Motor neuron (in vitro differentiated cells): Measurements from ENCODE around the gene CTSS. TPM values are rescaled to one million over a fixed set of nuclear protein-coding genes. Genes with fewer than 3 reads are reported as not detected.

Source experiments
- ATAC-seq, 8 experiments: fragments of 200-7000 bp; cut with Tn5 transposase; replicated peaks in 6 of 8; 2 replicates each; pipeline ENCODE4 v1.8.0; 2021; ENCODE audit warnings: mild to moderate bottlenecking in 8 of 8, moderate library complexity in 8 of 8
- H3K27ac ChIP-seq, 2 donors: fragments of 250-450 bp; sonication (Bioruptor Pico); 2 replicates each; pipeline ENCODE4 v1.9.0; 2021; ENCODE audit warnings: antibody characterized with exemption in 2 of 2, mild to moderate bottlenecking in 2 of 2, moderate library complexity in 1 of 2
- H3K4me1 ChIP-seq, 2 donors: fragments of 250-450 bp; sonication (Bioruptor Pico); replicated peaks in 1 of 2; 2 replicates each; pipeline ENCODE4 v1.6.1; 2021; ENCODE audit warnings: antibody characterized with exemption in 2 of 2, mild to moderate bottlenecking in 2 of 2, moderate library complexity in 1 of 2
- H3K4me3 ChIP-seq, 5 donors: fragments of 250-450 bp; sonication (Bioruptor Pico); 2 replicates each; pipeline ENCODE4 v1.9.0; 2021; ENCODE audit warnings: antibody characterized with exemption in 5 of 5, mild to moderate bottlenecking in 5 of 5, moderate library complexity in 4 of 5
- WGBS, 10 experiments: fragments of 450-650 bp; shearing (Covaris generic); methylation state at CpG; one replicate each; pipeline ENCODE4 v1.0.0; 2022; 5-methylcytosine and 5-hydroxymethylcytosine counted together
- in situ Hi-C, 9 experiments: fragments of 400-800 bp; cut with MboI; loops; one replicate each; pipeline ENCODE4 v1.15.0; 2021; ENCODE audit warnings: low sequenced_read_pairs in 9 of 9, low pct_unique_long_range_greater_than_20kb in 2 of 9; ENCODE audit not compliant: unreplicated experiment in 9 of 9
- total RNA-seq, 8 experiments: library from RNA; unstranded; fragments of 300-600 nt; gene quantifications; 2 replicates each; pipeline versions ENCODE4 v1.2.3 to v1.2.4, GENCODE V29; 2022

CTSS gene
- total RNA-seq, 8 experiments from 2014 or later = 0.09 to 14.8 (median 1.1) TPM

DNA sequence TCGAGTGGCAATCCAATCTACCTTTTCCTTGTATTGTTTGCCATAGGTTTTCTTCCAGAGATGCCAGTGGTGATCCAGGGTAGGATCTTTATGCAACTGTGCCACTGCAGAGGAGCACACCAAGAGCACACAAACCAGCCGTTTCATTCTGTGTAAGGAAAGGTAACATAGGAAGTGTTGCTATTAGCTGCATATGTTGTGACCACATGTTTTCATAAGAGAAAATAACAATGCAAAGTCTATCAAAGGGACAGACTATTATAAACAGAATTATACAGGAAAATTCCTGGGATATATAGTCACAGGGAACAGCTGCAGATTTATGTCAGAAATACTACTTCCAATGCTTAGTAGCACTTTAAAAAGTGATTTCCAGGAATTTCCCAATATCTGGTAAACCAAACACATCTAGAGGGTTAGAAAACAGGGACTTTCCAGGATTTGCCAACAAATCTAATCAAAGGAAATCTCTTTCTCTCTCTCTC is 919 bp downstream of the CTSS start:
- 0 to 96% (median 75%) methylated on average over 1 to 2 of the region's 2 CpGs; no CpG with 5 or more reads in 2 of the 10 experiments for WGBS, 10 experiments
- Histone ChIP-seq H3K4me3 (no peak overlapping the region), H3K4me1 (no peaks in the 10 kb centered on the region), H3K27ac (no peak overlapping the region)
- ATAC-seq = peak in 3 of 8 experiments; percentile 68 to 83 (median 78)
- in situ Hi-C loops = no loop called here

- ATAC-seq = peak in 2 of 8 experiments; percentile 55 to 78
- in situ Hi-C loops = no loop called here
These were observed 2.6 kb downstream of the CTSS start for GRCh38 chr1:150763018-150763417.

GRCh38 chr1:150762552-150762951 is 3.0 kb downstream of the CTSS start:
- in situ Hi-C loops = no loop called here
- 90 to 100% (median 100%) methylated on average over 1 to 2 of the region's 2 CpGs; no CpG with 5 or more reads in 1 of the 10 experiments for WGBS, 10 experiments
- H3K4me1 ChIP-seq = no peaks in the 10 kb centered on the region
- no peak for ATAC-seq
- no peak overlapping the region for H3K27ac ChIP-seq
- H3K4me3 ChIP-seq = no peak overlapping the region

More at GRCh38 chr1:150763018-150763417, 2.6 kb downstream of the CTSS start:
- no peaks in the 10 kb centered on the region for H3K4me1 ChIP-seq
- H3K4me3 ChIP-seq = no peak overlapping the region
- WGBS, 10 experiments = 53 to 100% (median 78%) methylated on average over 2 to 3 of the region's 3 CpGs
- no peak overlapping the region for H3K27ac ChIP-seq

DNA sequence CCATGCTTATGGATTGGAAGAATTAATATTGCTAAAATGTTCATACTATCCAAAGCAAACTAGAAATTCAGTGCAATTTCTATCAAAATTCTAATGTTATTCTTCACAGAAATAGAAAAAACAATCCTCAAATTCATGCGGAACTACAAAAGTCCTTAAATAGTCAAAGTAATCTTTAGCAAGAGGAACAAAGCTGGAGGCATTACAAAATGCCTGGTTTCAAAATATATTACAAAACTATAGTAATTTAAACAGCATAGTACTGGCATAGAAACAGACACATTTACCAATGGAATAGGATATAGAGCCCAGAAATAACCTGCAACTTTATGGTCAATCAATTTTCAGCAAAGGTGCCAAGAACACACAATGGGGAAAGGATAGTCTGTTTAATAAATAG is 3.8 kb downstream of the CTSS start:
- WGBS, 10 experiments = 83 to 100% (median 90%) methylated on average over 1 of the region's 1 CpG
- Histone ChIP-seq H3K4me1 (no peaks in the 10 kb centered on the region), H3K4me3 (no peak overlapping the region), H3K27ac (no peak overlapping the region)
- in situ Hi-C loops = no loop called here
- no peak for ATAC-seq

GRCh38 chr1:150760013-150760412 is 5.6 kb downstream of the CTSS start:
- 50 to 100% (median 84%) methylated on average over 1 to 3 of the region's 3 CpGs; no CpG with 5 or more reads in 1 of the 10 experiments for WGBS, 10 experiments
- no peak overlapping the region for H3K4me3 ChIP-seq
- H3K27ac ChIP-seq = no peak overlapping the region
- no peaks in the 10 kb centered on the region for H3K4me1 ChIP-seq
- ATAC-seq = no peak
- in situ Hi-C loops = no loop called here

GRCh38 chr1:150753416-150753815 is 12.2 kb downstream of the CTSS start:
- Histone ChIP-seq H3K27ac (no peak overlapping the region), H3K4me1 (no peaks in the 10 kb centered on the region), H3K4me3 (no peak overlapping the region)
- in situ Hi-C loops = no loop called here
- WGBS, 10 experiments = 50 to 100% (median 67%) methylated on average over 1 to 2 of the region's 2 CpGs; no CpG with 5 or more reads in 3 of the 10 experiments
- no peak for ATAC-seq

DNA sequence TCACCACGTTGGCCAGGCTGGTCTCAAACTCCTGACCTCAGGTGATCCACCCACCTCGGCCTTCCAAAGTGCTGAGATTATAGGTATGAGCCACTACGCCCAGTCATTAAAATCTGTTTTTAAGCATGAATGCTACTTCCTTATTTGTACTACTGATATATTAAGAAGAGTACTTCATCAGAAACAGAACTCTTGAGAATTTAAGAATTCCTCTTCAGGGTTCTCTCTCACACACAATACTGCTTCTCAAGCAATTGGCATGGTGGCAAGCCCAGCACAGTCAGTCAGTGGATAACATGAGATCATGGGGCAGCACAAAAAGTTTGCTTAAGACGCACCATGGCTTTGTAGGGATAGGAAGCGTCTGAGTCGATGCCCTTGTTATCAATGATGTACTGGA is 14.1 kb downstream of the CTSS start:
- WGBS, 10 experiments = 67 to 100% (median 90%) methylated on average over 2 to 5 of the region's 6 CpGs; no CpG with 5 or more reads in 2 of the 10 experiments
- no peak overlapping the region for H3K27ac ChIP-seq
- in situ Hi-C loops = no loop called here
- H3K4me3 ChIP-seq = no peak overlapping the region
- no peak for ATAC-seq
- H3K4me1 ChIP-seq = no peaks in the 10 kb centered on the region

- in situ Hi-C loops = no loop called here
- 79 to 100% (median 93%) methylated on average over 1 to 8 of the region's 8 CpGs for WGBS, 10 experiments
- ATAC-seq = no peak
These were observed 15.8 kb downstream of the CTSS start for GRCh38 chr1:150749720-150750311.

DNA sequence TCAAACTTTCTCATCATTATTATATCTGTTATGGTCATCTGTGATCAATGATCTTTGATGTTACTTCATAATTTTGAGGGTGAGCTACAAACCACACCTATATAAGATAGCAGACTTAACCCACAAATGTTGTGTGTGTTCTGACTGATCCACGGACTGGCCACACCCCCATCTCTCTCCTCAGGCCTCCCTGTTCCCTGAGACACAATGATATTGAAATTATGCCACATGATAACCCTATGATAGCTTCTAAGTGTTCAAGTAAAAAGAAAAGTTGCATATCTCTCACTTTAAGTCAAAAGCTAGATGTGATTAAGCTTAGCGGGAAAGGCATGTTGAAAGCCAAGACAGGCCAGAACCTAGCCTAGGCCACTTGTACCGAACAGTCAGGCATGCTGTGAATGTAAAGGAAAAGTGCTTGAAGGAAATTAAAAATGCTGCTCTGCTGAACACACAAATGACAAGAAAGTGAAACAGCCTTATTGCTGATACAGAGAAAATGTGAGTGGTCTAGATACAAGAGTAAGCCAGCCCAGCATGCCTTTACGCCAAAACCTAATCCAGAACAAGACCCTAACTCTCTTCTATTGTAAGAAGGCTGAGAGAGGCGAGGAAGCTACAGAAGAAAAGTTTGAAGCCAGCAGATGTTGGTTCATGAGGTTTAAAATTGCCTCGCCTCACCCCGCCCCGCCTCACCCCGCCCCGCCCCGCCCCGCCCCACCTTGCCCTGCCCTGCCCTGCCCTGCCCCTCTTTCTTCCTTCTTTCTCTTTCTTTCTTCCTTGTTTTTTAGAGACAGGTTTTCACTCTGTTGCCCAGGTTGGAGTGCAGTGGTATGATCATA is 16.5 kb downstream of the CTSS start:
- Histone ChIP-seq H3K4me3 (no peak overlapping the region), H3K4me1 (no peaks in the 10 kb centered on the region), H3K27ac (no peak overlapping the region)
- in situ Hi-C loops = no loop called here
- 17 to 95% (median 83%) methylated on average over 1 to 6 of the region's 12 CpGs; no CpG with 5 or more reads in 1 of the 10 experiments for WGBS, 10 experiments
- ATAC-seq = no peak

More at GRCh38 chr1:150749720-150750311, 15.8 kb downstream of the CTSS start:
- H3K4me3 ChIP-seq = no peak overlapping the region
- no peak overlapping the region for H3K27ac ChIP-seq
- H3K4me1 ChIP-seq = no peaks in the 10 kb centered on the region

- Histone ChIP-seq H3K4me1 (no peaks in the 10 kb centered on the region), H3K27ac (no peak overlapping the region), H3K4me3 (no peak overlapping the region)
- 22 to 93% (median 81%) methylated on average over 1 to 3 of the region's 3 CpGs; no CpG with 5 or more reads in 1 of the 10 experiments for WGBS, 10 experiments
- ATAC-seq = no peak
- in situ Hi-C loops = no loop called here
These were observed 35.4 kb downstream of the CTSS start for GRCh38 chr1:150730130-150730721.

DNA sequence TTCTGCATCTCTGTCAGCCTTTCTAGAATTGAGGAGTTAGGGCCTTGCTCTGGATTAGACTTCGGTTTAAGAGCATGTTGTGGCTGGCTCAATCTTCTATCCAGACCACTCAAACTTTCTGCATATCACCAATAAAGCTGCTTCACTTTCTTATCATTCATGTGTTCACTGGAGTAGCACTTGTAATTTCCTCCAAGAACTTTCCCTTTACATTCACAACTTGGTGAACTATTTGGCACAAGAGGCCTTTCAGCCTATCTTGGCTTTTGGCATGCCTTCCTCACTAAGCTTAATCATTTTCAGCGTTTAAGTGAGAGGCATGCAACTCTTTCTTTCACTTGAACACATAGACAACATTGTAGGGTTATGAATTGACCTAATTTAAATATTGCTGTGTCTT is 41.2 kb downstream of the CTSS start:
- H3K27ac ChIP-seq = no peak overlapping the region
- ATAC-seq = no peak
- WGBS, 10 experiments = 33 to 94% (median 80%) methylated on average over 1 to 2 of the region's 2 CpGs; no CpG with 5 or more reads in 2 of the 10 experiments
- no peaks in the 10 kb centered on the region for H3K4me1 ChIP-seq
- H3K4me3 ChIP-seq = no peak overlapping the region
- in situ Hi-C loops = no loop called here

- Histone ChIP-seq H3K27ac (no peak within 1 kb of the TSS), H3K4me3 (no peak within 1 kb of the TSS), H3K4me1 (no peaks in the 10 kb centered on the region)
- in situ Hi-C loops = no loop called here
- 90 to 97% (median 96%) methylated on average over 3 to 21 of the region's 24 CpGs; no CpG with 5 or more reads in 5 of the 10 experiments for WGBS, 10 experiments
- no peak for ATAC-seq
These were observed 44.9 kb downstream of the CTSS start, which contains the start of gene HORMAD1 for GRCh38 chr1:150720703-150721102. Gene HORMAD1 (minus strand): TSS chr1:150720895. CDS start chr1:150719505, 1,390 bp downstream.

DNA sequence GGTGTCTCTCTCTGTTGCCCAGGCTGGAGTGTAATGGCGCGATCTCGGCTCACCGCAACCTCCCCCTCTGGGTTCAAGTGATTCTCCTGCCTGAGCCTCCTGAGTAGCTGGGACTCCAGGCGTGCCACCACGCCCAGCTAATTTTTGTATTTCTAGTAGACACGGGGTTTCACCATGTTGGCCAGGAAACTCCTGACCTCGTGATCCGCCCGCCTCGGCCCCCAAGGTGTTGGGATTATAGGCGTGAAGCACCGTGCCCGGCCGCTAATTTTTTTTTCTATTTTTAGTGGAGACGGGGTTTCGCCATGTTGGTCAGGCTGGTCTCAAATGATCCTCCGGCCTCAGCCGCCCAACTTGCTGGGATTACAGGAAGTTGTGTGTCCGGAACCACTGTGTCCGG is 45.5 kb downstream of the CTSS start:
- no peak for ATAC-seq
- Histone ChIP-seq H3K27ac (no peak overlapping the region), H3K4me3 (no peak overlapping the region), H3K4me1 (no peaks in the 10 kb centered on the region)
- in situ Hi-C loops = no loop called here
- 61 to 100% (median 99%) methylated on average over 1 to 20 of the region's 21 CpGs for WGBS, 10 experiments
